OCI-LY7 (cell line): ENCODE data around the gene ELAVL2.

Experiments
- CTCF ChIP-seq: fragments of 200-600 bp; sonication (generic); conservative IDR thresholded peaks from 2 replicates; pipeline ENCODE4 v1.5.1; 2014; ENCODE audit warnings: mild to moderate bottlenecking, antibody characterized with exemption, low read length, moderate library complexity, mixed read lengths
- EZH2phosphoT487 ChIP-seq: fragments of 200-600 bp; sonication (generic); IDR thresholded peaks from 2 replicates; pipeline ENCODE4 v1.6.1; 2018; ENCODE audit warnings: low read depth, borderline replicate concordance, mild to moderate bottlenecking, mixed run types, antibody characterized with exemption, low read length, moderate library complexity, mixed read lengths

- TF ChIP-seq CTCF (no peak), EZH2phosphoT487 (no peak)
Measured at GRCh38 chr9:23721466-23721865, 104.6 kb downstream of the ELAVL2 start.
